Retinal pigment epithelial cell (primary cell): Measurements from ENCODE around the gene MALAT1.
A peak's percentile ranks its signal among the peaks of the same experiment; 100 is the strongest.
"Not testable (repeated sequence)": the region's sequence is repeated elsewhere in the genome, so short reads cannot be mapped to it uniquely, and the experiment has no call there.

Experiments used
- DNase-seq: peaks from one replicate; pipeline ENCODE4 v3.0.0-alpha.2; 2010; ENCODE audit warnings: low read depth
- H3K4me3 ChIP-seq: 2 replicates; pipeline ENCODE4 v1.5.1; 2011; ENCODE audit warnings: mild to moderate bottlenecking, low read length, control low read depth, moderate library complexity
- TF ChIP-seq, protein P1 (sequence below): conservative IDR thresholded peaks from 2 replicates; pipeline ENCODE4 v1.5.1; 2011; ENCODE audit warnings: low read depth, low read length, control low read depth, inconsistent platforms

MALAT1 gene

DNA sequence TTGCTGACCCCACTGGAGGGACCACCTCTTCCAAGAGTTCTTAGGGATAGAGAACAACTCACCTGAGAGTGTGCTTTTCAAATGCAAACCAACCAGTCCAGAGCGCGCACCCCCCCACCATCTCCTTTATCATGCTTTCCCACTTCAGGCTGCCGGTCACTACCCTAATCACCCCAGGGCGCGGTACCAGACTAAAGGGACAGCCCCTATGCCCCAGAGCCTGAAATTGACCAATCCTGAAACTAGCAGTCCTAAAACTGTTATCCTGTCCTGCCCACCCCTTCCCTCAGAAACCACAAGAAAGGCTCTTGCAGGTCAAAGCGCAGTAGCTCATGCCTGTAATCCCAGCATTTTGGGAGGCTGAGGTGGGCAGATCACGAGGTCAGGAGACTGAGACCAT, 39.3 kb upstream of the MALAT1 start:
- no peak overlapping the region for H3K4me3 ChIP-seq
- TF ChIP-seq, protein P1, sequence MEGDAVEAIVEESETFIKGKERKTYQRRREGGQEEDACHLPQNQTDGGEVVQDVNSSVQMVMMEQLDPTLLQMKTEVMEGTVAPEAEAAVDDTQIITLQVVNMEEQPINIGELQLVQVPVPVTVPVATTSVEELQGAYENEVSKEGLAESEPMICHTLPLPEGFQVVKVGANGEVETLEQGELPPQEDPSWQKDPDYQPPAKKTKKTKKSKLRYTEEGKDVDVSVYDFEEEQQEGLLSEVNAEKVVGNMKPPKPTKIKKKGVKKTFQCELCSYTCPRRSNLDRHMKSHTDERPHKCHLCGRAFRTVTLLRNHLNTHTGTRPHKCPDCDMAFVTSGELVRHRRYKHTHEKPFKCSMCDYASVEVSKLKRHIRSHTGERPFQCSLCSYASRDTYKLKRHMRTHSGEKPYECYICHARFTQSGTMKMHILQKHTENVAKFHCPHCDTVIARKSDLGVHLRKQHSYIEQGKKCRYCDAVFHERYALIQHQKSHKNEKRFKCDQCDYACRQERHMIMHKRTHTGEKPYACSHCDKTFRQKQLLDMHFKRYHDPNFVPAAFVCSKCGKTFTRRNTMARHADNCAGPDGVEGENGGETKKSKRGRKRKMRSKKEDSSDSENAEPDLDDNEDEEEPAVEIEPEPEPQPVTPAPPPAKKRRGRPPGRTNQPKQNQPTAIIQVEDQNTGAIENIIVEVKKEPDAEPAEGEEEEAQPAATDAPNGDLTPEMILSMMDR: no peak
- no peak for DNase-seq

DNA sequence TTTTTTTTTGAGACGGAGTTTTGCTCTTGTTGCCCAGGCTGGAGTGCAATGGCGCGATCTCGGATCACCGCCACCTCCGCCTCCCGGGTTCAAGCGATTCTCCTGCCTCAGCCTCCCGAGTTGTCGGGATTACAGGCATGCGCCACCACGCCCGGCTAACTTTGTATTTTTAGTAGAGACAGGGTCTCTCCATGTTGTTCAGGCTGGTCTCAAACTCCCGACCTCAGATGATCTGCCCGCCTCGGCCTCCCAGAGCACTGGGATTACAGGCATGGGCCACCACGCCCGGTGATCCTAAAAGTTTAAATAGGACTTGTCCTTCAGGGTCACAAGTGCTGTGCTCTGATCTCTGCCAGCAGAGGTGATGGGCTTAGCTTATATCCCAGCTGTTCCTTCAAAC, 33.4 kb upstream of the MALAT1 start:
- DNase-seq, H3K4me3 ChIP-seq: not testable (repeated sequence)

DNA sequence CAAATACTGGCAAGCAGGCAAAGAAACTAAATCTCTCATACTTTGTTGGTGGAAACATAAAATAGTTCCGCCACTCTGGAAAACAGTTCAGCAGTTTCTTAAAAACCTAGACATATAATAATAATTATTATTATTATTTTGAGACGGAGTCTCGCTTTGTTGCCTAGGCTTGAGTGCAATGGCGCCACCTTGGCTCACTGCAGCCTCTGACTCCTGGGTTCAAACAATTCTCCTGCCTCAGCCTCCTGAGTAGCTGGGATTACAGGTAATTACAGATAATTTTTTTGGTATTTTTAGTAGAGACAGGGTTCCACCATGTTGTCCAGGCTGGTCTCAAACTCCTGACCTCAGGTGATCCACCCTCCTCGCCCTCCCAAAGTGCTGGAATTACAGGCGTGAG, 31.5 kb upstream of the MALAT1 start:
- H3K4me3 ChIP-seq, DNase-seq: not testable (repeated sequence)

DNA sequence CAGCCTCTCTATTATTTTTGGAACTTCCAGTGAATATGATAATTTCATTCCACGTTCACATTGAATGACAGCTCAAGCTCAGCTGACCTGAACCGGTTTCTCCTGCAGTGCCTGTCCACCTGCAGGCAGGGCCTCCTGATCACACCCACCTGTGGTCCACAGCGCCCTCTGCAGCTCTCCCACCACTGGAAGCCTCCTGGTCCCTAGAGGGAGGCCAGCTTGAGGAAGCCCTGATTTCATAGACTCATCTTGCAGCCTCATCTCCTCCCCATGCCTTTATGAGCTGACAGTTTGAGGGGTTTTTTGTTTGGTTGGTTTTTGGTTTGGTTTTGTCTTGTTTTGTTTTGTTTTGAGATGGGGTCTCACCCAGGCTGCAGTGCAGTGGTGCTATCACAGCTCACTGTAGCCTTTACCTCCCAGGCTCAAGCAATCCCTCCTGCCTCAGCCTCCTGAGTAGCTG, 29.9 kb upstream of the MALAT1 start:
- no peak overlapping the region for H3K4me3 ChIP-seq
- DNase-seq: no peak
- TF ChIP-seq, protein P1: peak; percentile 62

DNA sequence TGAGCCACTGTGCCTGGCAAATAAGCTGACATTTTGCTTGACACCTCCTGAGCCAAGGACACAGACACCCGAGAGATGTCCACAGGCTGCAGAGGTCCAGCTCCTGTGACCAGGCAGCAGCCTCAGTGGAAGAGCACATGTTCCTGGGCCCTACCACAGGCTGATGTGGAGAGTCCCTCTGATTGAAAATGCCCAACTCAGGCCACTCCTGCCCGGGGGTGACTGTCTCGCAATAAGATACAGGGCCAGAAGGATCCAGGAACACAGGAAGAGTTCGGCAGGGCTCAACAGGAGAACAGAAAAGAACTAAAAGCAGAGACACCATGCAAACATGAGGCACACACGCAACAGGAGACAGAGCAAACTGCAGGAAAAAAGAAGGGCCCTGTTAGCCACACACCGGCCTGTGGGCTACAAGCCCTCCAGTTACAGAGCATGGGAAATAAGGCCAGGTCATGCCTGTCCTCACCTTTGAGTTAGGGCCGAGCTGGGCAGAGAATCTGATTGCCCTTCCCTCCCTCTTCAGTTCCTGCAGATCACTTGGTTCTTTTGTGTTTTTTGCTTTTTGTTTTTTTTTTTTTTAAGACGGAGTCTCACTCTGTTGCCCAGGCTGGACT, 28.3 kb upstream of the MALAT1 start:
- TF ChIP-seq, protein P1: no peak

DNA sequence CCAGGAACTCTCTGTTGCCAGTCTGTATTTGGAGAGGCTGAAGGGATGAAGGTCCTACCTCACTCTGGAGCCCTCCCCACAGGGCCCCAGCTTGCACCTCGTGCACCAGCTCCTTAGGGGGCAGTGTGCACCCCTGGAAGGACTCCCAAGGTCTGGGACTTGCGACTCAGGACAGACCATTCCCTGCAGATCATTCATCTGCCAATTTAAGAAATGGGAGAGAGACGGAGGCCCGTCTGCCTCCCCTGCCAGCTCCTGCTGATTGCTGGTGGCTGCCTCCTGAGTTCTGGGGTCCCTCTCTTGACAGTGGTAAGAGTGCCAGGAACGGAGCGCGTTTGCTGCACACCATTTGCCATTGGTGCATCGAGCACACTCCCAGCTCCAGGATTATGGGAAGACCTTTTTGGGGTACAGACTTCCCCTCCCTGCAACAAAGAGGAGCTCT, 27.4 kb upstream of the MALAT1 start:
- H3K4me3 ChIP-seq: peak overlapping the region; percentile 20
- TF ChIP-seq, protein P1: peak; percentile 62
- peak; percentile 70 for DNase-seq

More for the DNA sequence above, 28.3 kb upstream of the MALAT1 start:
- DNase-seq: no peak
- no peak overlapping the region for H3K4me3 ChIP-seq

DNA sequence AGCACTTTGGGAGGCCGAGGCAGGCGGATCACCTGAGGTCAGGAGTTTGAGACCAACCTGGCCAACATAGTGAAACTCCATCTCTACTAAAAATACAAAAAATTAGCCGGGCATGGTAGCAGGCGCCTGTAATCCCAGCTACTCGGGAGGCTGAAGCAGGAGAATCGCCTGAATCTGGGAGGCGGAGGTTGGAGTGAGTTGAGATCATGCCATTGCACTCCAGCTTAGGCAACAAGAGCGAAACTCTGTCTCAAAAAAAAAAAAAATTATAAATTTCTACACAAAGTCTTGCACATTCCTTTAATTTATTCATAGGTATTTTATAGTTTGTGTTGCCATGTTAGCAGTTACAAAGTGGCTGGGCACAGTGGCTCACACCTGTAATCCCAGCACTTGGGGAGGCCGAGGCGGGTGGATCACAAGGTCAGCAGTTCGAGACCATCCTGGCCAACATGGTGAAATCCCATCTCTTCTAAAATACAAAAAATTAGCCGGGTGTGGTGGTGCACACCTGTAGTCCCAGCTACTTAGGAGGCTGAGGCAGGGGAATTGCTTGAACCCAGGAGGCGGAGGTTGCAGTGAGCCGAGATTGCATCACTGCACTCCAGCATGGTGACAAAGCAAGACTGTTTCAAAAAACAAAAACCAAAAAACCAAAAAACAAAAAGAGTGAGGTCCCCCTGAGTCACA, 26.1 kb upstream of the MALAT1 start:
- H3K4me3 ChIP-seq, DNase-seq: not testable (repeated sequence)

DNA sequence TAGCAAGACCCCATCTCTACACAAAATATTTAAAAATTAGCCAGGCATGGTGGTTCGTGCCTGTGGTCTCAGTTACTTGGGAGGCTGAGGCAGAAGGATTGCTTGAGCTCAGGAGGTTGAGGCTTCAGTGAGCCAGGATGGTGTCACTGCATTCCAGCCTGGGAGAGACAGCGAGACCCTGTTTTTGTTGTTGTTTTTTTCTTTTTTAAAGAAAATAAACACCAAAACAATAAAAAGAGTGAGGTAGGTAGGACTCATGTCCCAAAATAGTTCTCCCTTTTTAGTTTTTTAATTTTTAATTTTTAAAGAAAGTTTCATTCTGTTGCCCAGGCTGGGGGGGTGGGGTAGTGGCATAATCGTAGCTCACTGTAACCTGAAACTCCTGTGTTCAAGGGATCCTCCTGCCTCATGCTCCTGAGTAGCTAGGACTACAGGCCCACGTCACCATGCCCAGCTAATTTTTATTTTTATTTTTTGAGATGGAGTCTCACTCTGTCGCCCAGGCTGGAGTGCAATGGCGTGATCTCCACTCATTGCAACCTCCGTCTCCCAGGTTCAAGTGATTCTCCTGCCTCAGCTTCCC, 25.5 kb upstream of the MALAT1 start:
- TF ChIP-seq, protein P1: no peak

More for the DNA sequence above, 25.5 kb upstream of the MALAT1 start:
- no peak overlapping the region for H3K4me3 ChIP-seq
- no peak for DNase-seq
